ENCODE data around the gene PLCL2.

PLCL2 gene

DNA sequence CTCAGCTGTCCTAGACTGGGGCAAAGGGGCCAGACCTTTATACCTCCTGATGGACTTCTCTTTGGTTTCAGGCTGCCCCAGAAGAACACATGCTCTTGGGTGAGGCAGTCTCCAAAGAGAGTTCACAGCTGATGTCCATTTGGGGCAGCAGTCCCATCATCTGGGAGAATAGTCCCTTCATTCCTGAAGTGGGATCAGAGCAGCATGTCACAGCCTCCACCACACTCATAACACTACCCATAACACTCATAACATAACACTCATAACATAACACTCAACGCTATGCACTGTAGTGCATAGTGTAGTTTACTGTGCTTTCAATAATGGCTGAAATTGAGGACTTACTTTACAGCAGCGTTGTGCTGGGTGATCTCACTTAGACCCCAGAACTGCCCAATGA lies 36.7 kb upstream of the PLCL2 start:
- H4K8ac ChIP-seq (ENCODE audit: low read length), result no peak overlapping the region
- no peak overlapping the region for H3K4ac ChIP-seq (ENCODE audit: low read depth in 1 of 2, low read length in 2 of 2)
- H3K4me3 ChIP-seq (ENCODE audit: insufficient read depth in 1 of 2, low read depth in 1 of 2, low read length in 2 of 2), result no peak overlapping the region
- DNase-seq, result no peak
- H3K79me1 ChIP-seq (replicated peaks; ENCODE audit: low read length, poor library complexity, severe bottlenecking), result no peaks in the 10 kb centered on the region
- H3K27me3 ChIP-seq (ENCODE audit: control insufficient read depth in 1 of 2, insufficient read depth in 1 of 2, low read length in 2 of 2), result no peaks in the 10 kb centered on the region
- H3K27ac ChIP-seq (ENCODE audit: low read length, poor library complexity, severe bottlenecking), result no peak overlapping the region
- H2BK12ac ChIP-seq (ENCODE audit: low read length in 2 of 2), result no peak overlapping the region
- H3K18ac ChIP-seq (ENCODE audit: low read depth in 1 of 2, low read length in 2 of 2), result no peak overlapping the region
- no peak overlapping the region for H3K23ac ChIP-seq (ENCODE audit: low read length in 2 of 2)
- H3K4me1 ChIP-seq (ENCODE audit: control insufficient read depth, insufficient read depth, low read depth, low read length), result no peaks in the 10 kb centered on the region
- no peak overlapping the region for H3K14ac ChIP-seq (ENCODE audit: low read length in 2 of 2)
- whole genome bisulfite sequencing, result 88% methylated on average over 2 of the region's 2 CpGs
- H2BK15ac ChIP-seq (ENCODE audit: low read depth, poor library complexity, severe bottlenecking), result no peak overlapping the region
- no peak overlapping the region for H4K91ac ChIP-seq (ENCODE audit: low read length)
- H2BK120ac ChIP-seq (ENCODE audit: low read depth, low read length), result no peak overlapping the region
- no peak overlapping the region for H3K4me2 ChIP-seq (ENCODE audit: low read length, poor library complexity, severe bottlenecking)
- no peak overlapping the region for H3K9ac ChIP-seq (ENCODE audit: low read length)
- H2BK5ac ChIP-seq (ENCODE audit: low read depth, low read length, poor library complexity, severe bottlenecking), result no peak overlapping the region
- H3K9me3 ChIP-seq (ENCODE audit: control insufficient read depth, low read length), result no peaks in the 10 kb centered on the region
- H3K36me3 ChIP-seq (ENCODE audit: control insufficient read depth in 1 of 2, insufficient read depth in 2 of 2, low read depth in 1 of 2, low read length in 2 of 2), result no peaks in the 10 kb centered on the region
- H2AK5ac ChIP-seq (ENCODE audit: low read length, severe bottlenecking), result no peak overlapping the region
- H2AFZ ChIP-seq (ENCODE audit: low read depth, low read length), result no peak overlapping the region

DNA sequence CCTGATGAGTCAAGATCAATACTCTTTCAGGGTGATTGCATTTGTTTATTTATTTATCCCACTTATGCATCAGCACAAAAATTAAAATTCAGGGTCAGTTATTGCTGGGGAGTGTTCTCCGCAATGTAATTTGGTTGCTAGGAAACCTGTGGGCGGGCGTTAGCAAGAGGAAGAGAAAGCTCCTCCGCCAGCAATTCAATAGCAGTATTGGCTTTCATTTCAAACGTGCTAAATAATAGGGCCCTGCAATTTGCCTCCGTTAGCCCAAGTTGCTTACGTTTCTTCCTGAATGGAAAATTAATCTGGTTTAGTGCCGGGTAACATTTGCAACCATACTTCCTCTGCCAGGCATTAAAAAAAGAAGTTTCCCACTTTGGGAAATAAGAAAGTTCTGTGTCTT lies 35.5 kb upstream of the PLCL2 start:
- Histone ChIP-seq H2BK12ac (ENCODE audit: low read length in 2 of 2) (no peak overlapping the region), H3K9ac (ENCODE audit: low read length) (peak overlapping the region; percentile 71), H3K27ac (ENCODE audit: low read length, poor library complexity, severe bottlenecking) (no peak overlapping the region), H2AK5ac (ENCODE audit: low read length, severe bottlenecking) (no peak overlapping the region), H3K36me3 (ENCODE audit: control insufficient read depth in 1 of 2, insufficient read depth in 2 of 2, low read depth in 1 of 2, low read length in 2 of 2) (no peaks in the 10 kb centered on the region), H3K79me1 (replicated peaks; ENCODE audit: low read length, poor library complexity, severe bottlenecking) (no peaks in the 10 kb centered on the region), H3K23ac (ENCODE audit: low read length in 2 of 2) (no peak overlapping the region), H4K8ac (ENCODE audit: low read length) (no peak overlapping the region), H3K4me2 (ENCODE audit: low read length, poor library complexity, severe bottlenecking) (no peak overlapping the region), H2AFZ (ENCODE audit: low read depth, low read length) (no peak overlapping the region), H3K14ac (ENCODE audit: low read length in 2 of 2) (no peak overlapping the region), H2BK120ac (ENCODE audit: low read depth, low read length) (no peak overlapping the region), H3K4me1 (ENCODE audit: control insufficient read depth, insufficient read depth, low read depth, low read length) (no peaks in the 10 kb centered on the region), H3K27me3 (ENCODE audit: control insufficient read depth in 1 of 2, insufficient read depth in 1 of 2, low read length in 2 of 2) (no peaks in the 10 kb centered on the region), H2BK5ac (ENCODE audit: low read depth, low read length, poor library complexity, severe bottlenecking) (no peak overlapping the region), H3K4me3 (ENCODE audit: insufficient read depth in 1 of 2, low read depth in 1 of 2, low read length in 2 of 2) (peak overlapping the region in 1 of 2 experiments; percentile 30), H3K9me3 (ENCODE audit: control insufficient read depth, low read length) (no peaks in the 10 kb centered on the region), H3K4ac (ENCODE audit: low read depth in 1 of 2, low read length in 2 of 2) (no peak overlapping the region), H2BK15ac (ENCODE audit: low read depth, poor library complexity, severe bottlenecking) (no peak overlapping the region), H3K18ac (ENCODE audit: low read depth in 1 of 2, low read length in 2 of 2) (no peak overlapping the region), H4K91ac (ENCODE audit: low read length) (no peak overlapping the region)
- DNase-seq, result no peak
- 81% methylated on average over 8 of the region's 8 CpGs for WGBS

DNA sequence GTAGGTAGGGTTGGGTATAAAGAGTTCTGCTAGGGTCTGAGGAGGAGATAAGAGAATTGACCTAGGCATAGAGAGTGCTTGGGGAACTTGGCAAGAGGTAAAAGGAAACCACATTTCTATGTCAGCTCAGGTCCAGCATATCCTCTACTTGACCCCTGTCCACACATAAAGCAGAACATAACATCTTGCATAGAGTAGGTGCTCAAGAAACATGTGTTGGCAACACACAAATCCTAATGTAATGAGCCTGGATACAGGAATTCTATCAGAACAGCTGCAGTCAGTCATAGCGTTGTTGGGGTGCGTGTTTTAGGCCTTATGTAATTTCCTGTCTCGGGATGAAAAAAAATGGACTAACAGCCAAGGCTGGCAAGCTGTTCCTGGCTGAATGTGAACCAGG lies 35.0 kb upstream of the PLCL2 start:
- Histone ChIP-seq H3K9ac (ENCODE audit: low read length) (peak overlapping the region; percentile 71), H2BK12ac (ENCODE audit: low read length in 2 of 2) (no peak overlapping the region), H3K18ac (ENCODE audit: low read depth in 1 of 2, low read length in 2 of 2) (no peak overlapping the region), H3K27ac (ENCODE audit: low read length, poor library complexity, severe bottlenecking) (no peak overlapping the region), H3K4me2 (ENCODE audit: low read length, poor library complexity, severe bottlenecking) (no peak overlapping the region), H2AFZ (ENCODE audit: low read depth, low read length) (no peak overlapping the region), H3K23ac (ENCODE audit: low read length in 2 of 2) (no peak overlapping the region), H3K9me3 (ENCODE audit: control insufficient read depth, low read length) (no peaks in the 10 kb centered on the region), H3K27me3 (ENCODE audit: control insufficient read depth in 1 of 2, insufficient read depth in 1 of 2, low read length in 2 of 2) (no peaks in the 10 kb centered on the region), H3K4ac (ENCODE audit: low read depth in 1 of 2, low read length in 2 of 2) (no peak overlapping the region), H2BK5ac (ENCODE audit: low read depth, low read length, poor library complexity, severe bottlenecking) (no peak overlapping the region), H3K14ac (ENCODE audit: low read length in 2 of 2) (no peak overlapping the region), H2AK5ac (ENCODE audit: low read length, severe bottlenecking) (no peak overlapping the region), H4K91ac (ENCODE audit: low read length) (no peak overlapping the region), H3K4me1 (ENCODE audit: control insufficient read depth, insufficient read depth, low read depth, low read length) (no peaks in the 10 kb centered on the region), H2BK120ac (ENCODE audit: low read depth, low read length) (no peak overlapping the region), H2BK15ac (ENCODE audit: low read depth, poor library complexity, severe bottlenecking) (no peak overlapping the region), H3K36me3 (ENCODE audit: control insufficient read depth in 1 of 2, insufficient read depth in 2 of 2, low read depth in 1 of 2, low read length in 2 of 2) (no peaks in the 10 kb centered on the region), H3K4me3 (ENCODE audit: insufficient read depth in 1 of 2, low read depth in 1 of 2, low read length in 2 of 2) (peak overlapping the region in 1 of 2 experiments; percentile 30), H3K79me1 (replicated peaks; ENCODE audit: low read length, poor library complexity, severe bottlenecking) (no peaks in the 10 kb centered on the region), H4K8ac (ENCODE audit: low read length) (no peak overlapping the region)
- WGBS, result 0% methylated on average over 1 of the region's 3 CpGs
- peak; percentile 16 for DNase-seq

DNA sequence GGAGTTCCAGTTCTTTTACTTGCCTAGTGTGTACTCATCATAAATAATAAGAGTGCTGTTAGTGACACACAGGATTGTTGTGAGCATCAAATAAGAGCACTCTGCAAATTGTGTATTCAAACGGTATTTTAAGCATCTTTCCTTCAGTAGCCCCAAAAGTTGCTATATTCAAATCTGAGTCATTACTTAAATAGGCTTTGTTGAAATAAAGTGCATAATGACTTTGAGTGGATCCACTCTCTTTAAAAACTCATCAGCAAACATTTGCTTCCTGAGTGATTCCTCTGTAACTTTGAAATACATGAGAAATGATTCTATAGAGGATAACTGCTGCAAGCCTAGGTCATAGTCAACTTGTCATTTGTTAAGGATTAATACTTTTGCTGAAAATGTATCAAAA lies 29.3 kb upstream of the PLCL2 start:
- H2AFZ ChIP-seq (ENCODE audit: low read depth, low read length), result no peak overlapping the region
- H3K4me2 ChIP-seq (ENCODE audit: low read length, poor library complexity, severe bottlenecking), result no peak overlapping the region
- no peak overlapping the region for H3K9ac ChIP-seq (ENCODE audit: low read length)

More for the DNA sequence above, 29.3 kb upstream of the PLCL2 start:
- no peak overlapping the region for H3K14ac ChIP-seq (ENCODE audit: low read length in 2 of 2)
- no peaks in the 10 kb centered on the region for H3K27me3 ChIP-seq (ENCODE audit: control insufficient read depth in 1 of 2, insufficient read depth in 1 of 2, low read length in 2 of 2)
- H2BK5ac ChIP-seq (ENCODE audit: low read depth, low read length, poor library complexity, severe bottlenecking), result no peak overlapping the region
- WGBS, result no CpG with 5 or more reads among the region's 1 CpG
- no peaks in the 10 kb centered on the region for H3K36me3 ChIP-seq (ENCODE audit: control insufficient read depth in 1 of 2, insufficient read depth in 2 of 2, low read depth in 1 of 2, low read length in 2 of 2)
- H4K8ac ChIP-seq (ENCODE audit: low read length), result no peak overlapping the region
- H3K79me1 ChIP-seq (replicated peaks; ENCODE audit: low read length, poor library complexity, severe bottlenecking), result no peaks in the 10 kb centered on the region
- no peaks in the 10 kb centered on the region for H3K4me1 ChIP-seq (ENCODE audit: control insufficient read depth, insufficient read depth, low read depth, low read length)
- no peak overlapping the region for H3K23ac ChIP-seq (ENCODE audit: low read length in 2 of 2)
- no peak overlapping the region for H4K91ac ChIP-seq (ENCODE audit: low read length)
- H3K18ac ChIP-seq (ENCODE audit: low read depth in 1 of 2, low read length in 2 of 2), result no peak overlapping the region
- H3K4ac ChIP-seq (ENCODE audit: low read depth in 1 of 2, low read length in 2 of 2), result no peak overlapping the region
- H2BK120ac ChIP-seq (ENCODE audit: low read depth, low read length), result no peak overlapping the region
- H2BK15ac ChIP-seq (ENCODE audit: low read depth, poor library complexity, severe bottlenecking), result no peak overlapping the region
- H3K27ac ChIP-seq (ENCODE audit: low read length, poor library complexity, severe bottlenecking), result no peak overlapping the region
- no peaks in the 10 kb centered on the region for H3K9me3 ChIP-seq (ENCODE audit: control insufficient read depth, low read length)
- DNase-seq, result no peak
- H3K4me3 ChIP-seq (ENCODE audit: insufficient read depth in 1 of 2, low read depth in 1 of 2, low read length in 2 of 2), result no peak overlapping the region
- no peak overlapping the region for H2BK12ac ChIP-seq (ENCODE audit: low read length in 2 of 2)
- no peak overlapping the region for H2AK5ac ChIP-seq (ENCODE audit: low read length, severe bottlenecking)

Data from mesenchymal stem cell (in vitro differentiated cells and primary cell).